Measurements from ENCODE around the gene NCKAP5. TPM values are rescaled to one million over a fixed set of nuclear protein-coding genes. Genes with fewer than 3 reads are reported as not detected.

The NCKAP5 gene
- total and polyA plus RNA-seq, 2 of the 13 experiments (the other 11 are each of a cell fraction or from before 2014, with no cell fraction given), result 0.01 TPM; not detected in 1

DNA sequence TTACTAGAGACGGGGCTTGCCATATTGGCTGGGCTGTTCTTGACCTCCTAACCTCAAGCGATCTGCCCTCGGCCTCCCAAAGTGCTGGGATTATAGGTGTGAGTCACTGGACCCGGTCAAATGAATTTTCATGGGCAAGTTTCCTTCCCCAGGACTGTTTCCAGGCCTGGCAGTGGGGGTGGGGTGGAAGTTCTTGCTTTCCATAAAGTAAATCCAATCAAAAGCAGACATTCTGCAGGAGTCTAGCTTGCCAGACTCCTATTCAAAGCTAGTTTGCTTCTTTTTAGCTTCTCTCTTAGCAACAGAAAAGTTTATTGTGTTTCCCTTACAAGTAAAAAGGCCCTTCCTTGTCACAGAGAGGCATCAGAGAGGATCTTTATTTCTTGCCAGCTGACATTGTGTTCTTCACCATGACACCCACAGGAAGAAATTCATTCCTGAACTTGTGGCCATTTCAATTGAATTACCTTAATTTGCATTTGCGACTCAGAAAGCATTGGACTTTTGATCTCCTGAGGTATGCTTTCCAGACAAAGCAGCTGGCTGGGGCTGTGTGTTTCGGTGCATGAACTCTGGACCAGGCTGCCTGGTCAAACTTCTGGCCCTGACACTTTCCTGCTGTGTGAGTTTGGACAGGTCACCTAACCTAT is 936.1 kb downstream of the NCKAP5 start (continued):
- TF ChIP-seq, protein P1, sequence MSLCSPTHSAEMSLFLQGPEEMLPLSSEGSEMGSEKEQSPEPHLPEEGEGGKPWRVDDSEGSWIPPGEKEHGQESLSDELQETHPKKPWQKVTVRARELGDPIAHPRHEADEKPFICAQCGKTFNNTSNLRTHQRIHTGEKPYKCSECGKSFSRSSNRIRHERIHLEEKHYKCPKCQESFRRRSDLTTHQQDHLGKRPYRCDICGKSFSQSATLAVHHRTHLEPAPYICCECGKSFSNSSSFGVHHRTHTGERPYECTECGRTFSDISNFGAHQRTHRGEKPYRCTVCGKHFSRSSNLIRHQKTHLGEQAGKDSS (CRISPR knock-in tag; IDR thresholded peaks at IDR 0.05; ENCODE audit: borderline replicate concordance, low read depth), result no peak
- TF ChIP-seq SPEN (CRISPR knock-in tag; IDR thresholded peaks at IDR 0.05; ENCODE audit: low read depth) (no peak), CC2D1A (CRISPR knock-in tag; IDR thresholded peaks at IDR 0.05) (no peak), HOXD1 (CRISPR knock-in tag; IDR thresholded peaks at IDR 0.05) (no peak), FOXA1 (IDR thresholded peaks at IDR 0.05) (no peak), FOXA1 (CRISPR knock-in tag; IDR thresholded peaks at IDR 0.05) (no peak), ETV6 (CRISPR knock-in tag; conservative IDR thresholded peaks at IDR 0.05) (no peak), CENPT (CRISPR knock-in tag; IDR thresholded peaks at IDR 0.05; ENCODE audit: low read depth) (no peak), CREM (IDR thresholded peaks at IDR 0.05) (no peak), CREM (CRISPR knock-in tag; IDR thresholded peaks at IDR 0.05) (no peak), SATB2 (CRISPR knock-in tag; IDR thresholded peaks at IDR 0.05) (no peak), ZNF850 (CRISPR knock-in tag; conservative IDR thresholded peaks at IDR 0.05) (no peak), ZNF609 (CRISPR knock-in tag; IDR thresholded peaks at IDR 0.05; ENCODE audit: borderline replicate concordance) (no peak), RNF2 (conservative IDR thresholded peaks at IDR 0.05; ENCODE audit: low read depth) (no peak), ZNF883 (CRISPR knock-in tag; IDR thresholded peaks at IDR 0.05; ENCODE audit: not compliant biosample characterization) (no peak), SP5 (CRISPR knock-in tag; IDR thresholded peaks at IDR 0.05; ENCODE audit: borderline replicate concordance, low read depth) (no peak), TAF15 (IDR thresholded peaks at IDR 0.05; ENCODE audit: low read depth, low read length, poor library complexity, severe bottlenecking) (no peak), NFIC (IDR thresholded peaks at IDR 0.05; ENCODE audit: low read length) (no peak), AKAP8 (CRISPR knock-in tag; IDR thresholded peaks at IDR 0.05) (no peak), FOXJ3 (CRISPR knock-in tag; IDR thresholded peaks at IDR 0.05; ENCODE audit: borderline replicate concordance) (no peak; the same call in 1 of the 2 replicates), SETDB1 (CRISPR knock-in tag; IDR thresholded peaks at IDR 0.05; ENCODE audit: borderline replicate concordance) (no peak)
- TF ChIP-seq, protein P2, sequence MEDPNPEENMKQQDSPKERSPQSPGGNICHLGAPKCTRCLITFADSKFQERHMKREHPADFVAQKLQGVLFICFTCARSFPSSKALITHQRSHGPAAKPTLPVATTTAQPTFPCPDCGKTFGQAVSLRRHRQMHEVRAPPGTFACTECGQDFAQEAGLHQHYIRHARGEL (CRISPR knock-in tag; IDR thresholded peaks at IDR 0.05), result no peak
- TF ChIP-seq, protein P3, sequence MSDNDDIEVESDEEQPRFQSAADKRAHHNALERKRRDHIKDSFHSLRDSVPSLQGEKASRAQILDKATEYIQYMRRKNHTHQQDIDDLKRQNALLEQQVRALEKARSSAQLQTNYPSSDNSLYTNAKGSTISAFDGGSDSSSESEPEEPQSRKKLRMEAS (IDR thresholded peaks at IDR 0.05), result no peak; the same call in 1 of the 2 replicates

Data from HepG2 (cell line).